DOHH2 (cell line): Measurements from ENCODE around the gene LIFR.

Experiments
- CTCF ChIP-seq: fragments of 200-600 bp; sonication (generic); IDR thresholded peaks from one replicate; pipeline ENCODE4 v1.5.1; 2014; ENCODE audit warnings: antibody characterized with exemption, mild to moderate bottlenecking, low read depth, low read length; ENCODE audit not compliant: poor library complexity, severe bottlenecking
- EZH2phosphoT487 ChIP-seq: fragments of 200-600 bp; sonication (generic); IDR thresholded peaks from 2 replicates; pipeline ENCODE4 v1.6.1; 2017; ENCODE audit warnings: borderline replicate concordance, mild to moderate bottlenecking, antibody characterized with exemption, low read length, moderate library complexity, mixed read lengths

- TF ChIP-seq CTCF (no peak), EZH2phosphoT487 (no peak)
Measured at GRCh38 chr5:38466424-38467189, 89.8 kb downstream of the LIFR start.
